ENCODE results near the gene DCDC2.
"Not testable (repeated sequence)": the region's sequence is repeated elsewhere in the genome, so short reads cannot be mapped to it uniquely, and the experiment has no call there.

Gene DCDC2

DNA sequence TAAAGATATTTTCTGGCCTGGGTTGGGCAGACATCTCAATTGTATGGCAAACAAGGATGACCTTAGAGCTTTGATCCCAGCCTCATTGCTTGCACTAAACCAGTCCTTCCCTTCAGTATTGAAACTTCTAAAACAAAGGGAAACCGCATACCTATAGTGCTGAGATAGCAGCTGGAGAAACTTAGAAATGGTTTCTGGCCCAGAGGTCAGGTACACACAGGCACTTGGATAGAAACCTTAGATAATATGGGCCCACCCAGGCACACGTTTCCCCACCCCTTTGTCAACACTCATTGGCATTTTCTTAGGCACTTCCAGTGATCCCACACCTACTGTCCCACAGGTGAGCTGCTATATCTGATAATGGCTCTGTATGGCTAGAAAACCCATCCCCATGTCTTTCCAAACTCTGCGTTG is 209.7 kb downstream of the DCDC2 start:
- no peak for DNase-seq (ENCODE audit: low read depth in 3 of 3)

DNA sequence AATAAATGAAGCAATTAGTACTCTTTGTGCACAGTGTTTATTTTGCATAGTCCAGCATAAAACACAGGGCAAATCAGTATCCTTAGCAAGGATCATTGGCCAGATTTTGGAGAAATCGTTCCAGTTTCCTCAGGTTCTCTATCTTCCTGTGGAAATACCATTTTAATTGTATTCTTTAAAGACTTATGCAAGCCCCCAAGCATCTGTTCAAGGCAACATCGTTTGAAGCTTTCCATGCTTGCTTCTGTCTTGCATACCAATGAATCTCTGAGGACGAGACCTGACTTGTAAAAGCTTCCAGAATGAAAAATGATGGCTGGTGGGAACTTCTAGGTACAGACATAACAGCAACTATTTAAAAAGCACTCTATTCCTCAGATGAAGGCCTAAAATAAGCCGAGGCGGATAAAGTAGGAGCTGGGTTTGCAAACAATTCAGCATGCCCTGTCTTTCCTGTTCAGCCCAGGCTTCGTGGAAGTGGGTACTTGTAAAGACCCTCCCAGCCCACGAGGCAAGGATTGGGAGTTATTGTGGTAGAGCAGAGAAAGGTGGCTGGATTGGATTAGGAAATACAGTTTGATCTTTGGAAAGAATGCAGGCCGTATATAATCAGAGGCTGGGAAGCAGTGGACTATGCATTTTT is 210.2 kb downstream of the DCDC2 start:
- no peak for DNase-seq (ENCODE audit: low read depth in 3 of 3)

DNA sequence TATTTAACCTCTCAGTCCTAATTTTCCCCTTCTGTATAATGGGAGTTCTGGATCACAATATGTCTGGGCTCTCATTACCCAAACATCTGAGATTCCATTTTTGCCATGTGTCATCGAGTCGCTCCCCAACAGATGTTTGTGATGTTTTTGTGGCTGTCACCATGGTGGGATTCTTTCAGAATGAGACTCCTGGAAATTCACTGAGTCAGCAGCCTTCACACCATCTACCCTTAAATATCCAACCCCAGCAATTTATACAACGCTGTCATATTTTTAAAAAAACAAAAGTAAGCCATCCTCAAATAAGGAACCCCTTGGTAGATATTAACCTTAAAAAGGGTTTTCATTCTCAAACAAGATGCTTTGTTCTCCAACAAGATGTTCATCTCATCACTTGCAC is 211.0 kb downstream of the DCDC2 start:
- DNase-seq (ENCODE audit: low read depth in 3 of 3) = no peak

DNA sequence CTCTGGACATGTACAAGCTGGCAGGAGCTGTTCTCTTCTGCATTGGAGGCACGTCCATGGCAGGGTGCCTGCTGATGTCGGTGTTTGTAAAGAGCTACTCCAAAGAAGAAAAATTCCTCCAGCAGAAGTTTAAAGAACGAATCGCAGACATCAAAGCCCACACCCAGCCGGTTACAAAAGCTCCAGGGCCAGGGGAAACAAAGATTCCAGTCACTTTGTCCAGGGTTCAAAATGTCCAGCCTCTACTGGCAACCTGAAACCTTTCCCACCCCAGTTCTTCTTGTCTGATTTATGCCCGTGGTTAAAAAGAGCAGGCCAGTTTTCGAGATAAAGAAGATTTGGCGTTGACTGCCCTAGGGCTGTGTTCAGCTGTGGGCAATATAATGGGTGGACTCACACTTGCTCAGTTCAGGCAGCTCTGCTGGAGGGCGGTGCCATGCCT is 212.1 kb downstream of the DCDC2 start:
- no peak for DNase-seq (ENCODE audit: low read depth in 3 of 3)

DNA sequence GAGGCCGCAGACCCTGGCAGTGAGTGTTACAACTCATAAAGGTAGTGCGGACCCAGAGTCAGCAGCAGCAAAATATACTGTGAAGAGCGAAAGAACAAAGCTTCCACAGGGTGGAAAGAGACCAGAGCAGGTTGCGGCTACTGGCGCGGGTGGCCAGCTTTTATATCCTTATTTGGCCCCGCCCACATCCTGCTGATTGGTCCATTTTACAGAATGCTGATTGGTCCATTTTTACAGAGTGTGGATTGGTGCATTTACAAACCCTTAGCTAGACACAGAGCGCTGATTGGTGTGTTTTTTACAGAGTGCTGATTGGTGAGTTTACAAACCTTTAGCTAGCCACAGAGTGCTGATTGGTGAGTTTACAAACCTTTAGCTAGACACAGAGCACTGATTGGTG is 215.1 kb downstream of the DCDC2 start:
- not testable (repeated sequence) for DNase-seq (ENCODE audit: low read depth in 3 of 3)

DNA sequence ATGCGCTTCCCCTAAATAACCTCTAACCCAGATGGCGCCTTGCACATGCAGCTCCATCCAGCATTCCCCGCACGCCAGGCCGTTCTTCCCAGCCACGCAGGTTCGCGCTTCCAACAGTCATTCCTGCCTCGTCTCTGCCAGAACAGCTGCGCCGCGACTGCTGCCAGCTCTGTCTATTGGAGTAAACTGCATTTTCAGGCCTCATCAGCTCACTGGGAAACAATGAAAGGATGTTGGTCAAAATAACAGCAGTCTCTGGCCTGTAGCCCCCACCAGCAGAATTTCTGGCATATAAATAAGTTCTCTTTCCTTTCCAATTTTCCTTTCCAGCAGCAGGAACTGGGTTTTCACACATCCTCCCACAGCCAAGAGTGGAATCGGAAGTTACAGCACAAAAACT is 217.3 kb downstream of the DCDC2 start:
- no peak for DNase-seq (ENCODE audit: low read depth in 3 of 3)

DNA sequence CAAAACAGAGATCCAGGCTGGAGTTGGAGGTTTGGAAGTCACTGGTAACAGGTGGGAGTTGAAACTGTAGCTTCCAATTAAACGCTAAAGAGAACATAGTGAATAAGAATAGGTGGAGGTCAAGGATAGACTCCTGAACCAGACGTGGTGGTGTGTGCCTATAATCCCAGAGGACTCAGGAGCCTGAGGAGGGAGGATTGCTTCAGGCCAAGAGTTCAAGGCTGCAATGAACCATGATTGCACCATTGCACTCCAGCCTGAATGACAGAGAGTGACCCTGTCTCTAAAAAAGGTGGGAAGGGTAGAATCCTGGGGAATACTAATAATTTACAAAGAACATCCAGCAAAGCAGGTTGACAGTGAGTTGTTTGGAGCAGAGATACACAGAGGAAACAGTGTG is 218.2 kb downstream of the DCDC2 start:
- DNase-seq (ENCODE audit: low read depth in 3 of 3) = no peak

DNA sequence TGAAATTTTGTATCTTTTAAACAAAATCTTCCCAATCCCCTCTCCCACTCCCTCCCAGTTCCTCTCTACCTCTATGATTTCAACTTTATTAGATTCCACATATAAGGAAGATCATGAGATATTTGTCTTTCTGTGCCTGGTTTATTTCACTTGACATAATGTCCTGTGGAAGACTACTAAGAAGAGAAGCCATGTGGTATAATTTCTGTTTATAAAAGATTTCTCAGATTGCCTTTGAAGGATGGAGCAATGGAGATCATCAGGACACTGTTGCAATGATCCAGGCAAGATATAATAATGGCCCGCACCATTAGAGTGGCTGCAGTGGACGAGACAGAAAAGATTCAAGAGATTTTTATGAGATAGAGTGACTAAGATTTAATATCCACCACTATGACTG is 218.8 kb downstream of the DCDC2 start:
- no peak for DNase-seq (ENCODE audit: low read depth in 3 of 3)

DNA sequence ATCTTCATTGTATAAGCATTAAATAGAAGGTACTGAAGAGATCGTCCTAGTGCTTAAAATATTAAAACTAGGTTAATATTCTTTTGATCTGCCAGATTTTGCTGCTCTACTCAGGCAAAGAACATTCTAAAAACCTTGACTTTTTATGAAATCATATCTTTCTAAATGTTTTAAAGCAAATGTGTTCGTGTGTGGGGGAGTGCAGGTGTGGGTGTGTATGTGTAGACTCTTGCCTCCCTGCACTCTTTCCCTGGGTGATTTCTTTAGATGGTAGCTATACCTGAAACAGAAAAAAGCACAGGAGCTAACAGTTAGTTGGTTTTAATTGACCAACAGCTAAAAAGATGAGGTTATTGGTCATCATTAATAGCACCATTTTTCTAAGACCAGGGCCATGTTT is 226.1 kb downstream of the DCDC2 start:
- no peak for DNase-seq (ENCODE audit: low read depth in 3 of 3)

DNA sequence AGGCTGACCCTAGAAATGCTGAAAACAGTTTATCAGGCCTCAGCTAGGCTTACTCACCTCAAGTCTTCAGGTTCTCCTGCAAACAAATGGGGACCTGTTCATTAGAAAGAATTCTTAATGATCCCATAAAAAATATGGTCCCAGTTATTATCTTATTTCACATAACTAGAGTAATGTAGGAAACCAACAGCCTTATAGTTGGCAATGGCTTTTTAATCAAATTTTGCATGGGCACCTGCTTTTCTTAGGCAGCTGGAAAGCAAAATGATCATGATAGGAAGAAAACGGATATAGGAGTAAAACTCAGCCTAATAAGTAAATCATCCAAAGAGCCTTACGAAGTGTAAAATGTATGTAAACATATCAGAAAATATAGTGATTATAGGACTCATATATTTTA is 230.5 kb downstream of the DCDC2 start:
- DNase-seq (ENCODE audit: low read depth in 3 of 3) = no peak

DNA sequence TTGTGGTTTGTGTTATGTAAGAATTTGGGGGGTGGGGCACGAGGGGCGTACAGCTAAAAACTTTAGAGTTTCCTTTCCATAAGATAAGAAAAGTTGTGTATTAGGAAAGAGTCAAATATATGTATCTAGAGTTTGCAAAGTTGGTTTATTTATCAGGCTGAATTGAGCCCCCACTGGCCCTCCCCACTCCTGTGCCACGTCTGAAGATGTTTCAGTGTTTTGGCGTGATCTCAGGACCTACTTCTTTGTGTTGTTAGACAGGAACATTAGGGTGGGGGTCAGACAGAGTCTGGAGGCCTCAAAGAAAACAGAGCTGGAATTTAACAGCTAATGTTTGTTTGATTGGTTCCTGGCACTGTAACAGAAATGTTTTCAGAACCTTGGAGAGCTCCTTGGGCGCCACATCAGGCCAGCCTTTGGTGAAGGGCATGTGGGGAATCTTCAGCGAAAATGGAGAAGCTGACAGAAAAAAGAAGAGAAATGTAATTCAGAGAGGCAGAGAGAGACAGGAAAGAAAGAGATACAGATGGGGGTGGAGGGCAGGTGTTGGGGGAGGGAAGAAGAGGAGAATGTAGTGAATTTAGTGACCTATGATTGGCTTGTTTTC is 231.2 kb downstream of the DCDC2 start:
- no peak for DNase-seq (ENCODE audit: low read depth in 3 of 3)

DNA sequence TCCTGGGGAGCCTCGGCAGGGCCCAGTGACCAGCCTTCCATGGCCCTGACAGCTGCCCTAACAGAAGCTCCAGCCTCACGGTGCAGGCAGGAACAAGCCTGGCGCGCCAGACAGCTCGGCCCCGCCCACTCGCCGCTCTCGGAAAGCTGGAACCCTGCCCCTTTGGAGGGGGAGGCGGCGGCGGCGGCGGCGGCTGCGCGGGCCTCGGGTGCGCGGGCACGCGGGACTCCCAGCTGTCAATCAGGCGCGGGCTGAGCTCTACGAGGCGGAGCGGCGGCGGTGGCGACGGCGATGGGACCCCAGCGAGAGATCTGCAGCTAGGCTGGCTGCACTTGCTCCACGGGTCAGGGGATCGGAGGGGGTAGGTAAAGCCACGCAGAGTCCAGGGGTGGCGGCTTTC is 231.9 kb downstream of the DCDC2 start, which contains the start of gene NRSN1:
NRSN1 (plus strand) TSS at position 236 of the 400 bp plus-strand sequence. CDS start 8,113 bp downstream, outside the sequence.
- no peak for DNase-seq (ENCODE audit: low read depth in 3 of 3)

DNA sequence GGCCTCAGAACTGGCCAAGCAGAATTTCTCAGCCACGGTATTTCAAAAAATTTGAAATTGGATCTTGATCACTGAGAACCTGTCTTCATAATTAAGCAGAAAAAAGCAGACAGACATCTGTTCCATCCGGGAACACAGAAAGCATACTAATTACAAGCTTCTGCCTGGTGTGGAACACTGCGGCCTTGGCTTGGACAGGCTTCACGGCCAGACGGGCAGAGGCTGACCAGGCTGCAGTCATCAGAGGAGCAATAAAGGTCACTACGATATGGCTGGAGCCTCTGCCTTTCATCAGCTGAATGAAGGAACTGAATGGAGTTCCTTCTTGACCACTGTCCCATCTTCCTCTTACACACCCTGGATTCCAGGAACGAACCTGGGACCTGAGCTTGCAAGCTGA is 235.7 kb downstream of the DCDC2 start:
- DNase-seq (ENCODE audit: low read depth in 3 of 3) = no peak

Measured in stimulated activated CD4-positive, alpha-beta T cell treated with anti-CD3 and anti-CD28 coated beads, TNF-alpha, amount 100 ng/mL, for 4 hours (primary cell).